Suprapubic skin (tissue), 3 donors: Measurements from ENCODE around the gene VAMP8.

Experiments used
- CTCF ChIP-seq, 2 donors: fragments of 200-600 bp in 1 of 2; fragments of 450-650 bp in 1 of 2; sonication (generic) in 1 of 2; IDR thresholded peaks; one replicate each; pipeline ENCODE4 v1.5.1; 2016 to 2019; ENCODE audit warnings: antibody characterized with exemption in 2 of 2, mild to moderate bottlenecking in 1 of 2, moderate library complexity in 1 of 2
- POLR2AphosphoS5 ChIP-seq, 3 donors: sonication (generic); formaldehyde crosslinking; IDR thresholded peaks; one replicate each; pipeline ENCODE4 v1.6.1; 2017; ENCODE audit warnings: antibody characterized with exemption in 3 of 3

DNA sequence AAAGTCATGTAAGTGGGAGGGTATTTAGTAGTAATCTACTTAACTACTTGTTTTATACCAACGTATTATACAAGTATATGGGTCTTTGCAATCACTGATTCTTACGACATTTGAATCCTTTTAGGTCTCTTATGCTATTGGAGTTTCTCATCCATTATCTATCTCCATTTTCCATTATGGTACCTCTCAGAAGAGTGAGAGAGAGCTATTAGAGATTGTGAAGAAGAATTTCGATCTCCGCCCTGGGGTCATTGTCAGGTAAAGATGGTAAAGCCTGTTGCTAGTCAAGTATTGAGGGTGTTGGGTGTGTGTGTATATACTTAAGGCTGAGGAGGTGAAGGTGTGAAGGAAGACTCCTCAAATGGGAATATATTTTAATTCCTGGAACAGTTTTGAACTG is 34.6 kb upstream of the VAMP8 start:
- TF ChIP-seq CTCF (IDR thresholded peaks at IDR 0.05), result no peak
- no peak for TF ChIP-seq POLR2AphosphoS5 (IDR thresholded peaks at IDR 0.05)
